ENCODE data around the gene ABRACL.

Gene ABRACL

DNA sequence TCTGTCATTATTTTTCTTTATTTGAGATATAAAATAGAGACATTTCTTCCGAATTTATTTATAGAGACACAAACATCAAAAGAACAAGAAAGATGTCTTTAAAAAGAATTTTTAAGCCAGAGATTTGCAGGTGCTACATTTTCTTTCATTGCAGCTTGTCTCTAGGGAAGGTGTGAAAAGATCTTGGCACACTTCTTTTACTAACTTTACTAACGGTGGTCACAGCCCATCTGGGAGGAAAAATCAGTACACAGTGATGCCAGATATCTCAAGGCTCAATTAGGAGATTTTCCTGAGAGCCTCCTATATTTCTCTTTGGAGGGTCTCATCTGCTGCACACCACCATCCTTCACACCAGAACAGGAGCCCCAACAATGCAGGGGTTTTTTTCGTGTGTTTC, 29.5 kb downstream of the ABRACL start:
- DNase-seq = no peak

DNA sequence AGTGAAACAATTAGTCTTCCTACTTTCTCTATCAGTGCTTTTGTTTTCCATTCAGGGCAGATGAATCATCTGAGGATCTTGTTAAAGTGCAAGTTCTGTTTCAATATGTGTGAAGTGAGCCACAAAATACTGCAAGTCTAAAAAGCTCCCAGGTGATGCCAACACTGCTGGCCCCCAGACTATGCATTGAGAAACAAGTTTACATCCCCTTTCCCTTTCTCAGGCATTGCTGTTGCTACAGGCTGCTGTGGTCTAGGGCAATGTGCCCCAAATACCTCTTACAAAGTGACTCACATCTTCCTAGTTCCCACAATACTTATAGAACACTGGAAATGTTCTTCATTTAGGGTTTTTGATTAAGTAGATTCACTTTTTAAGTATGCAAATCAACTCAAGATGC, 31.8 kb downstream of the ABRACL start:
- DNase-seq = no peak

DNA sequence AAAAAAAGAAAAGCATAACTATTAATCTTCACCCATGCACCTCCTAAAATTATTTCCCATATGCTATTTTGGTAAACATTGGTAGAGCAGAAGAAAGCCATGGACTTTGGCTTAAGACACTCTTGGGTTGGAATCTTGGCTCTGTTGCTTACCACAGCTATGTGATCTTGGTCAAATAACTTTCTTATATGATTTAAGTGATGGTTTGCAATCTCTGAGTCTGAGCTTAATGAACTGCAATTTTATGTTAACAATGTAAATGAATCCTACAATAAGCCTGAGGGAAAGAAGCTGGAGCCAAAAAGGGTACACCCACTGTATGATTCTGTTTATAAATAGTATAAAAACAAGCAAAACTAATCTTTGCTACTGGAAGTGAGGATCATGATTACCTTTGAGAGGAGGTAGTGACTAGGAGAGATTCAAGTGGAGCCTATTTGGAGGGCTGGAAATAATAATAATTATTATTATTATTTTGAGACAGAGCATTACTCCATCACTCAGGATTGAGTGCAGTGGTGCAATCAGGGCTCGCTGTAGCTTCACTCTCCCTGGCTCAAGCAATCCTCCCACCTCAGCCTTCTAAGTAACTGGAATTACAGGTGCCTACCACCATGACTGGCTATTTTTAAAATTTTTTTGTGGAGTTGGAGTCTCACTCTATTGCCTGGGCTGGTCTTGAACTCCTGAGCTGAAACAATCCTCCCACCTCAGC, 34.5 kb downstream of the ABRACL start:
- DNase-seq = no peak

GRCh38 chr6:139064981-139065665, 36.6 kb downstream of the ABRACL start:
- no peak for DNase-seq

DNA sequence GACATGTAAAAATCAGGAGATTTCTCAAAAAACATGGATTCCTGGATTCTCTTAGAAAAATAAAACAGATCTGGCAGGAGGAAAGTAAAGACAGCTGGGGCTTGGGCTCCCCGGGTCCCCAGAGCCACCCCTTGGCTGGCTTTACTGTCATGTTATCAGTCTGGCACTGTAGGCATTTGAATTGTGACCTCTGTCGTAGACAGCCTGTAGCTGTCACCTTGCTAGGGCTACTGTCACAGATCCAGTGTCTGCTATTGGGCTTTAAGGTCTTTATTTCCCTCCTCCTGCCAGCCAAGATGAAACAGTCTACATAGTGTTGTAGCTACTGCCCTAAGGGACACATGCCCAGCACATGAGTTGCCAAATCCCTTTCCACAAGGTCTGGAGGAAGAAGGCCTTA, 37.5 kb downstream of the ABRACL start:
- DNase-seq = no peak

DNA sequence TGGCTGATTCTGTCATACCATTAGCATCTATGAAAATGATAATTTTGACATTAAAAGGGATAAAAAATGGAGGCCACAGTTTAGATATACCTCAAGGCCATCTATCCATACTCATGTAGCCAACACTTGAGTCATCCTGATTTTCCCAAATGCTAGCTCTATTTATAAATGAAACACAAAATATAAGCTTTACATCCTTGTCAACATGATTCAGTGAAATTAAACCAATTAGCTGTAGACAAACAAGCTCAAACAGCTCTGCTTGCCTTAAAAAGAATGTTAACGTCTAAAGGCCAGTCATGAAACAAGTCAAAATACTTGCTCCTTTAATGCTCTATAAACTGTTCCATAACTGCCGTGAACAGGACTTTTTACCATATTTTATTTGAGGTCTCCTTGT, 40.3 kb downstream of the ABRACL start:
- no peak for DNase-seq

GRCh38 chr6:139073118-139073517, 44.6 kb downstream of the ABRACL start:
- DNase-seq = no peak

DNA sequence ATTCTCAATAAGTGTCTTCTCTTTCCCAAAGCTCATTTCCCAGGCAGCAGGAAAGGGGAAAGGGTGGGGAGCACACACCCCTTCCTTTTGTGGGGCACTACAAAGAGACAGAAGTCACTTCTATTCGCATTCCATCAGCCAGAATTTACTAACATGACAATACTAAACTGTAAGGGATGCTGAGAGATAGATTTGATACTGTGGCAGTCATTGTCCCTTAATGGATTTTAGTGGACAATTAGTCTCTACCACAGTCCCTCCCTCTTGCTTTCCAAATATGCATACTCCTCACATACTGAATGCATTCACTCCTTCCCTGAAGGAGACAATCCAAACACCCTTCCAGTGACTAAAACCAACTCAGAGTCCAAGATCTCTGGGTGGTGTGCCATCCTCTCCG, 50.5 kb downstream of the ABRACL start:
- DNase-seq = no peak

- DNase-seq = no peak
Observed at GRCh38 chr6:139080255-139080920, 51.8 kb downstream of the ABRACL start.

- no peak for DNase-seq
Observed at GRCh38 chr6:139081471-139081870, 52.9 kb downstream of the ABRACL start.

- no peak for DNase-seq
Observed at GRCh38 chr6:139082370-139082769, 53.8 kb downstream of the ABRACL start.

- DNase-seq = no peak
Observed at GRCh38 chr6:139091826-139092225, 63.3 kb downstream of the ABRACL start.
